ENCODE results near the gene APOBR. TPM values are rescaled to one million over a fixed set of nuclear protein-coding genes. Genes with fewer than 3 reads are reported as not detected.
A peak's percentile ranks its signal among the peaks of the same experiment; 100 is the strongest.
"Not testable (repeated sequence)": the region's sequence is repeated elsewhere in the genome, so short reads cannot be mapped to it uniquely, and the experiment has no call there.

APOBR gene
- total and polyA plus RNA-seq, 3 donors from 2014 or later, result 2.1 to 3.1 (median 2.9) TPM

DNA sequence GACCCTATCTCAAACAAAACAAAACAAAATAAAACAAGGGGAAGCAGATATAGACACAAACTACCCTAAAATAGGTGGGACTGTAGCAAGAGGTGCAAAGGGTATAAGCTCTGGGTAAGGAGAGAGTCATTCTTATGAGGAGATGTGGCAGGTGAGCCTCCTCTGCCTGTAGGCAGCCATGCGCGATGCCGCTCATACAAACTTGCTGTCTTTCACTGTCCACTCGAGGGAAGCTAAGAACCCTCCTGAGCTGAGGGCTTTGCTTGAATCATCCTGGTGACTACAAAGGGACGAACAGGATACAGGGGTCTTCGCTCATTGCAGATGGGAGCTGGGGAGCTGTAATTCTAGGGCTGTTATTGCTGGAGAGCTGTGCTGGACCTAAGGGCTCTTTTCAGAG is 27.0 kb downstream of the APOBR start:
- Histone ChIP-seq H3K4me1 (peaks cover 28% of the 10 kb centered on the region), H3K9me3 (no peaks in the 10 kb centered on the region), H3K4me3 (no peak overlapping the region), H3K36me3 (ENCODE audit: low read depth, missing control alignments) (no peaks in the 10 kb centered on the region), H3K27ac (no peak overlapping the region), H3K27me3 (no peaks in the 10 kb centered on the region)
- intact Hi-C loops (cut with DNase I; ENCODE audit: low total_unique reads), result no loop called here
- 95 to 98% methylated on average over 6 of the region's 6 CpGs for WGBS, 2 donors
- DNase-seq, result no peak
- TF ChIP-seq CTCF (IDR thresholded peaks at IDR 0.05), result no peak
- TF ChIP-seq POLR2A (IDR thresholded peaks at IDR 0.05), result no peak

DNA sequence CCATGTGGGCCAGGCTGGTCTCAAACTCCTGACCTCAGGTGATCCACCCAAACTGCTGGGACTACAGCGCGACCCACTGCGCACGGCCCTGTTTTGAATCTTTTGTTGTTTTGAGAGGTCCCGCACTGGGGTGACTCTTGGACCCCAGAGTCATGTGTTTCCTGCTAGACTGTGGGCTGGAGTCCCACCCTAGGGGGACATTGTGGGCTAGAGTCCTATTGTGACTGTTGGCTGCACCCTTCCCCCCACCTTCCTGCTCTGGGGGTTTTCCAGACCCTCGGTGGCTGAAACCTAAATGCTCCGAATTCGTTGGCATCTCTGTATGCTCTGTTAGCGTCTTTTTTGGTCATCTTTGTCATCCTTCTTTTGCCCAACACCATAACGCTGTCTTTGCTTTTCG is 28.3 kb downstream of the APOBR start:
- no peaks in the 10 kb centered on the region for H3K27me3 ChIP-seq
- 91 to 92% methylated on average over 11 of the region's 11 CpGs for WGBS, 2 donors
- TF ChIP-seq POLR2A (IDR thresholded peaks at IDR 0.05) (no peak), CTCF (IDR thresholded peaks at IDR 0.05) (no peak)
- no peak overlapping the region for H3K27ac ChIP-seq
- no peaks in the 10 kb centered on the region for H3K9me3 ChIP-seq
- no peak for DNase-seq
- H3K4me1 ChIP-seq, result peaks cover 38% of the 10 kb centered on the region
- intact Hi-C loops (cut with DNase I; ENCODE audit: low total_unique reads), result no loop called here
- no peak overlapping the region for H3K4me3 ChIP-seq
- no peaks in the 10 kb centered on the region for H3K36me3 ChIP-seq (ENCODE audit: low read depth, missing control alignments)

GRCh38 chr16:28524681-28525171 is 30.3 kb downstream of the APOBR start:
- peaks cover 53% of the 10 kb centered on the region for H3K4me1 ChIP-seq
- H3K27ac ChIP-seq, result peak overlapping the region in 1 of 2 donors; percentile 80
- 79 to 83% methylated on average over 6 of the region's 6 CpGs for WGBS, 2 donors
- no peak for TF ChIP-seq CTCF (IDR thresholded peaks at IDR 0.05)
- TF ChIP-seq POLR2A (IDR thresholded peaks at IDR 0.05), result no peak
- intact Hi-C loops (cut with DNase I; ENCODE audit: low total_unique reads), result no loop called here
- H3K36me3 ChIP-seq (ENCODE audit: low read depth, missing control alignments), result no peaks in the 10 kb centered on the region
- H3K9me3 ChIP-seq, result no peaks in the 10 kb centered on the region
- H3K4me3 ChIP-seq, result no peak overlapping the region
- no peak for DNase-seq
- H3K27me3 ChIP-seq, result no peaks in the 10 kb centered on the region

DNA sequence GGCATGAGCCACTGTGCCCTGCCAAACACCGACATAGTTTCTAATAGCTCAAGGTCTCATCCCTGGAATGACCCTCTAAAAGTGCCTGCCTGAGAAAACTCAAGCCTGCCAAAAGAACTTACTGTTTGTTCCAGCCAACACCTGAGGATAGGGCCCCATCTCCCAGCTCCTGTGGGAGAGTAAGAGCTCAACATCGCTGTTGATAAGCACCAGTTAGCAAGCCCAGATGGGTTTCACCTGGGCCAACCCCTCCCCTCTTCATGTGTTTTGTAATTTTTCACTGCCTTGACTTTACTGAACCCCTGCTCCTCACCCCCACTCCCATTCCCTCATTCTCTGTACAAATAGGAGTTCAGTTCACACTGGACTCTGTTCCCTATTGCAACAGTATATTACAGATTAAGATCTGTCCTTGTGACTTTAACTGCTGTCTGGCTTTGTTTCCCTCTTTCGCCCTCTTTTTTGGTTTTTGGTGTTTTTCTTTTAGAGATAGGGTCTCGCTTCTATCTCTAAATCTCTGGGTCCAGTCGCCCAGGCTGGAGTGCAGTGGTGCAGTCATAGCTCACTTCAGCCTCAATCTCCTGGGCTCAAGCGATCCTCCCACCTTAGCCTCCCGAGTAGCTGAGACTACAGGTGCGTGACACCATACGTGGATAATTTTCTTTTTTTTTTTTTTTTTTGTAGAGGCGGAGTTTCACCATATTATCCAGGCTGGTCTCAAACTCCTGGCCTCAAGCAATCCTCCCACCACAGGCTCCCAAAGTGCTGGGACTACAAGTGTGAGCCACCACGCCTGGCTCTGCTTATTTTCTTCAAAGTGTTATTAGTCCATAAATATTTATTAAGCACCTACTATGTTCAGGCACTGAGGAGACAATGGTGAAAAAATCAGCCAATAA is 32.0 kb downstream of the APOBR start:
- Histone ChIP-seq H3K4me3 (no peak overlapping the region), H3K27me3 (no peaks in the 10 kb centered on the region), H3K36me3 (ENCODE audit: low read depth, missing control alignments) (no peaks in the 10 kb centered on the region), H3K9me3 (no peaks in the 10 kb centered on the region), H3K27ac (peak overlapping the region; percentile 60 to 80), H3K4me1 (peaks cover 53% of the 10 kb centered on the region)
- WGBS, 2 donors, result 69 to 73% methylated on average over 11 of the region's 11 CpGs
- intact Hi-C loops (cut with DNase I; ENCODE audit: low total_unique reads), result no loop called here
- TF ChIP-seq POLR2A (IDR thresholded peaks at IDR 0.05) (no peak), CTCF (IDR thresholded peaks at IDR 0.05) (no peak)
- peak; percentile 48 for DNase-seq

- H3K27me3 ChIP-seq; H3K36me3 ChIP-seq (ENCODE audit: low read depth, missing control alignments); H3K9me3 ChIP-seq; DNase-seq; H3K4me3 ChIP-seq; intact Hi-C loops (cut with DNase I; ENCODE audit: low total_unique reads): not testable (repeated sequence)
- peaks cover 53% of the 10 kb centered on the region for H3K4me1 ChIP-seq
- H3K27ac ChIP-seq, result peak overlapping the region; percentile 60 to 80
- WGBS, 2 donors, result 80 to 86% methylated on average over 7 of the region's 7 CpGs
These were observed 32.8 kb downstream of the APOBR start for GRCh38 chr16:28527100-28527785.

Measured in testis (tissue), 3 donors.